Hepatocyte (in vitro differentiated cells): ENCODE measurements around the gene POU3F4. TPM values are rescaled to one million over a fixed set of nuclear protein-coding genes. Genes with fewer than 3 reads are reported as not detected.
A peak's percentile ranks its signal among the peaks of the same experiment; 100 is the strongest.

Source experiments
- DNase-seq: peaks from one replicate; pipeline ENCODE4 v3.0.0-alpha.2; 2016; ENCODE audit warnings: low spot score
- H2AFZ ChIP-seq: fragments of 200-600 bp; sonication (generic); 2 replicates; pipeline ENCODE4 v1.6.0; 2016; ENCODE audit warnings: antibody characterized with exemption, mild to moderate bottlenecking
- H3K27ac ChIP-seq: fragments of 200-600 bp; sonication (generic); 2 replicates; pipeline ENCODE4 v1.5.1; 2016; ENCODE audit warnings: mild to moderate bottlenecking
- H3K27me3 ChIP-seq: fragments of 200-600 bp; sonication (generic); 2 replicates; pipeline ENCODE4 v1.6.1; 2016
- H3K36me3 ChIP-seq: fragments of 200-600 bp; sonication (generic); replicated peaks from 2 replicates; pipeline ENCODE4 v1.5.1; 2016; ENCODE audit warnings: low read depth; ENCODE audit not compliant: insufficient read depth
- H3K4me1 ChIP-seq: fragments of 200-600 bp; sonication (generic); 2 replicates; pipeline ENCODE4 v1.5.1; 2016; ENCODE audit warnings: mild to moderate bottlenecking, moderate library complexity; ENCODE audit not compliant: insufficient read depth
- H3K4me2 ChIP-seq: fragments of 200-600 bp; sonication (generic); 2 replicates; pipeline ENCODE4 v1.6.0; 2016
- H3K4me3 ChIP-seq: fragments of 200-600 bp; sonication (generic); 2 replicates; pipeline ENCODE4 v1.5.1; 2016; ENCODE audit warnings: mild to moderate bottlenecking
- H3K79me2 ChIP-seq: fragments of 200-600 bp; sonication (generic); 2 replicates; pipeline ENCODE4 v1.6.0; 2017; ENCODE audit warnings: mild to moderate bottlenecking
- H3K9me2 ChIP-seq: fragments of 200-600 bp; sonication (generic); replicated peaks from 2 replicates; pipeline ENCODE4 v1.6.0; 2017; ENCODE audit warnings: mild to moderate bottlenecking; ENCODE audit not compliant: insufficient read depth
- H3K9me3 ChIP-seq: fragments of 200-600 bp; sonication (generic); 2 replicates; pipeline ENCODE4 v1.5.1; 2016; ENCODE audit warnings: low read depth, mild to moderate bottlenecking
- H4K20me1 ChIP-seq: fragments of 200-600 bp; sonication (generic); 2 replicates; pipeline ENCODE4 v1.6.0; 2016; ENCODE audit warnings: mild to moderate bottlenecking; ENCODE audit not compliant: insufficient read depth, poor library complexity, severe bottlenecking
- CTCF ChIP-seq: fragments of 200-600 bp; sonication (generic); IDR thresholded peaks from 2 replicates; pipeline ENCODE4 v1.5.1; 2016; ENCODE audit warnings: antibody characterized with exemption, mild to moderate bottlenecking; ENCODE audit not compliant: poor library complexity
- EZH2 ChIP-seq: fragments of 200-600 bp; sonication (generic); IDR thresholded peaks from 2 replicates; pipeline ENCODE4 v1.6.1; 2016; ENCODE audit warnings: antibody characterized with exemption, mild to moderate bottlenecking, borderline replicate concordance
- EZH2phosphoT487 ChIP-seq: fragments of 200-600 bp; sonication (generic); IDR thresholded peaks from one replicate; pipeline ENCODE4 v1.6.1; 2018; ENCODE audit warnings: antibody characterized with exemption, mild to moderate bottlenecking, low read depth, moderate library complexity; ENCODE audit not compliant: unreplicated experiment, severe bottlenecking
- WGBS: methylation state at CpG from one replicate; pipeline ENCODE4 v1.1.6; 2016; ENCODE audit warnings: low lambda C conversion rate; ENCODE audit errors: missing lambda C conversion rate; 5-methylcytosine and 5-hydroxymethylcytosine counted together
- polyA plus RNA-seq: library from polyadenylated mRNA; unstranded; fragments of >200 nt; fragmentation: Nextera tagmentation; extraction: Ambion mirVana; gene quantifications from 2 replicates; pipeline ENCODE4 v1.2.1, GENCODE V29; 2016
- total RNA-seq: library from RNA; depleted of rRNA; stranded (reverse); fragments of >200 nt; gene quantifications from 2 replicates; pipeline ENCODE4 v1.2.3, GENCODE V29; 2014

POU3F4 gene
- total and polyA plus RNA-seq, 2 experiments from 2014 or later: 0.03 TPM; not detected in 1

- DNase-seq: no peak
- Histone ChIP-seq H3K4me2 (peak overlapping the region; percentile 68), H4K20me1 (no peaks in the 10 kb centered on the region), H2AFZ (no peak overlapping the region), H3K4me3 (no peak overlapping the region), H3K9me2 (no peaks in the 10 kb centered on the region), H3K9me3 (no peaks in the 10 kb centered on the region), H3K36me3 (no peaks in the 10 kb centered on the region), H3K27me3 (peaks cover 66% of the 10 kb centered on the region), H3K79me2 (no peaks in the 10 kb centered on the region), H3K4me1 (peaks cover 3% of the 10 kb centered on the region), H3K27ac (no peak overlapping the region)
- WGBS: 45% methylated on average over 36 of the region's 36 CpGs
- TF ChIP-seq EZH2phosphoT487 (no peak), CTCF (no peak), EZH2 (no peak)
Observed at GRCh38 chrX:83510510-83511062, 2.5 kb downstream of the POU3F4 start.

DNA sequence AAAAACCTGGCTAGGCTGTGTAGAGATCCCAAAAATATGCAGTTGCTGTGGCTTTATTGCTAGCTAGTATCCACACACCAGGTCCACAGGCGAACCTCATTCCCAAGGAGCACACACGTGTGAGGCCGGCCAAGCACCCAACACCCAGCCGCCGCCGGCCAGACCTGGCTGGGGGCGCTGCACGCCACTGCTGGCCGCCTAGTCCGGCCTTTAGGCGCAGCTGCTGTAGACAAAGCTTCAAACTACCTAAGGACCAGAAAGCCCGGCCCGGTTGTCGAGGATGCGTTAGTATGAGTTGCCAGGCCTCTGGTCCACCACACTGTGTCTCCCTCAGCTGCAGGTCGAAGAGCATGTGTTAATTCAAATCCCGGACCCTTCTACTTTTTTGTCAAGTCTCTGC, 3.1 kb downstream of the POU3F4 start:
- Histone ChIP-seq H3K27ac (no peak overlapping the region), H3K4me3 (no peak overlapping the region), H3K36me3 (no peaks in the 10 kb centered on the region), H3K4me2 (peak overlapping the region; percentile 68), H4K20me1 (no peaks in the 10 kb centered on the region), H3K4me1 (peaks cover 3% of the 10 kb centered on the region), H3K9me2 (no peaks in the 10 kb centered on the region), H2AFZ (no peak overlapping the region), H3K9me3 (no peaks in the 10 kb centered on the region), H3K79me2 (no peaks in the 10 kb centered on the region), H3K27me3 (peaks cover 60% of the 10 kb centered on the region)
- DNase-seq: no peak
- WGBS: 34% methylated on average over 17 of the region's 17 CpGs
- no peak for TF ChIP-seq CTCF

DNA sequence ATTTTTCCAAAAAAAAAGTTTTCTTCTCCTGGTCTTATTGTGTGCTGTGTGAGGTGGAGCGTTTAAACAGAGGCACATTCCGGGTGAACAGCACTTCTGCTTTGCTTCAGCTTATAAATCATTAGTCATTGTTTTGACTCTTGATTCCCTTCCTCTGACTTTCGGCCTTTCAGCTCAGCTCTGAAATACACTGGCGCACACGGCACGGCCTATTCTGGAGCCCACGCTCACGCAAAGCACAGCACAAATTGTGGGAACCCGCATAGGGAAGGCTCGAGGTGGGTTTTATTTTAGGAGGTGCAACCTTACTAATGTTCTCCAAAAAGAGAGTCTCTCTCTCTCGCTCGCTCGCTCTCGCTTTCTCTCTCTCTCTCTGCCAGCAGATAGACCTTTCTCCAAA, 4.0 kb downstream of the POU3F4 start:
- Histone ChIP-seq H3K4me1 (peaks cover 3% of the 10 kb centered on the region), H3K36me3 (no peaks in the 10 kb centered on the region), H3K4me2 (no peak overlapping the region), H3K4me3 (no peak overlapping the region), H3K9me2 (no peaks in the 10 kb centered on the region), H3K27me3 (peaks cover 51% of the 10 kb centered on the region), H3K79me2 (no peaks in the 10 kb centered on the region), H4K20me1 (no peaks in the 10 kb centered on the region), H3K9me3 (no peaks in the 10 kb centered on the region), H2AFZ (no peak overlapping the region), H3K27ac (no peak overlapping the region)
- WGBS: 71% methylated on average over 14 of the region's 14 CpGs
- DNase-seq: no peak
- TF ChIP-seq EZH2: no peak
- no peak for TF ChIP-seq CTCF
- no peak for TF ChIP-seq EZH2phosphoT487

GRCh38 chrX:83516597-83516996, 8.5 kb downstream of the POU3F4 start:
- no peaks in the 10 kb centered on the region for H3K4me1 ChIP-seq
- peaks cover 12% of the 10 kb centered on the region for H3K27me3 ChIP-seq
- H4K20me1 ChIP-seq: no peaks in the 10 kb centered on the region
- no peaks in the 10 kb centered on the region for H3K9me3 ChIP-seq
- H3K4me2 ChIP-seq: no peak overlapping the region
- DNase-seq: no peak
- H3K36me3 ChIP-seq: no peaks in the 10 kb centered on the region
- no peaks in the 10 kb centered on the region for H3K79me2 ChIP-seq
- H2AFZ ChIP-seq: no peak overlapping the region
- 61% methylated on average over 1 of the region's 1 CpG for WGBS
- no peak overlapping the region for H3K27ac ChIP-seq
- H3K4me3 ChIP-seq: no peak overlapping the region
- TF ChIP-seq EZH2 (no peak), EZH2phosphoT487 (no peak), CTCF (no peak)
- H3K9me2 ChIP-seq: no peaks in the 10 kb centered on the region
